Endothelial cell of umbilical vein (primary cell): Measurements from ENCODE around the gene CASR. TPM values are rescaled to one million over a fixed set of nuclear protein-coding genes. Genes with fewer than 3 reads are reported as not detected.

ENCODE experiments used
- BruUV-seq: library from RNA; stranded (reverse); fragments of 400-500 nt; replicated peaks from 2 replicates; lab custom pipeline; 2021; lab: Mats Ljungman, UMichigan
- CTCF ChIA-PET: fragments of 300-600, 350-600 bp; sonication (Branson Sonifier 250); formaldehyde crosslinking; loops from one replicate; lab custom pipeline; 2021; ENCODE audit warnings: antibody characterized with exemption, inconsistent platforms; lab: Charles Lee
- POLR2A ChIA-PET: fragments of 300-600, 350-600 bp; sonication (Branson Sonifier 250); formaldehyde crosslinking; loops from one replicate; lab custom pipeline; 2021; ENCODE audit warnings: antibody characterized with exemption, inconsistent platforms; lab: Charles Lee
- DNase-seq: peaks from one replicate; pipeline ENCODE4 v3.0.0-alpha.2; 2011; ENCODE audit warnings: low read depth, low spot score
- FAIRE-seq: peaks from 2 replicates; lab custom pipeline; 2011; peaks lifted over from hg19 to GRCh38; lab: Jason Lieb, UNC
- H2AFZ ChIP-seq: 2 replicates; pipeline ENCODE4 v1.6.0; 2012; ENCODE audit warnings: low read depth, low read length, control low read depth, inconsistent platforms
- H3K27ac ChIP-seq: 2 replicates; pipeline ENCODE4 v1.5.1; 2011; ENCODE audit warnings: low read depth, mild to moderate bottlenecking, control low read depth, low read length, moderate library complexity; ENCODE audit not compliant: insufficient read depth
- H3K27me3 ChIP-seq, 2 experiments: 2 replicates each; pipeline versions ENCODE4 v1.6.0 to v1.6.1; 2011; ENCODE audit warnings: low read length in 2 of 2, mixed read lengths in 1 of 2; ENCODE audit not compliant: control insufficient read depth in 2 of 2, insufficient read depth in 2 of 2
- H3K36me3 ChIP-seq, 2 experiments: 2 replicates in 1 of 2; 3 replicates in 1 of 2; pipeline ENCODE4 v1.5.1; 2011; ENCODE audit warnings: low read length in 2 of 2, mild to moderate bottlenecking in 1 of 2, moderate library complexity in 1 of 2; ENCODE audit not compliant: control insufficient read depth in 2 of 2, insufficient read depth in 2 of 2; ENCODE audit errors: extremely low read depth in 1 of 2
- H3K4me1 ChIP-seq: 3 replicates; pipeline ENCODE4 v1.5.1; 2011; ENCODE audit warnings: mild to moderate bottlenecking, low read length; ENCODE audit not compliant: control insufficient read depth, insufficient read depth; ENCODE audit errors: extremely low read depth
- H3K4me2 ChIP-seq: 2 replicates; pipeline ENCODE4 v1.6.1; 2011; ENCODE audit warnings: low read length, control low read depth, mixed read lengths; ENCODE audit not compliant: insufficient read depth
- H3K4me3 ChIP-seq, 3 experiments: fragments of 200-600 bp in 1 of 3; sonication (generic), shearing (Covaris generic) in 1 of 3; replicated peaks in 1 of 3; 2 replicates each; pipeline ENCODE4 v1.5.1; 2011 to 2016; ENCODE audit warnings: control low read depth in 3 of 3, low read length in 3 of 3, mild to moderate bottlenecking in 2 of 3, inconsistent platforms in 1 of 3, low read depth in 1 of 3, moderate library complexity in 1 of 3; ENCODE audit not compliant: insufficient read depth in 1 of 3
- H3K79me2 ChIP-seq: 2 replicates; pipeline ENCODE4 v1.6.0; 2012; ENCODE audit warnings: low read length, inconsistent platforms; ENCODE audit not compliant: control insufficient read depth, insufficient read depth
- H3K9ac ChIP-seq: replicated peaks from 2 replicates; pipeline ENCODE3; 2011; ENCODE audit warnings: low read length, control low read depth; ENCODE audit not compliant: insufficient read depth; ENCODE audit errors: extremely low read depth
- H3K9me1 ChIP-seq: replicated peaks from 3 replicates; pipeline ENCODE4 v1.6.0; 2011; ENCODE audit warnings: mild to moderate bottlenecking, low read length; ENCODE audit not compliant: control insufficient read depth, insufficient read depth; ENCODE audit errors: extremely low read depth
- H3K9me3 ChIP-seq: replicated peaks from 2 replicates; pipeline ENCODE4 v1.5.1; 2012; ENCODE audit warnings: low read length, inconsistent platforms; ENCODE audit not compliant: control insufficient read depth, insufficient read depth
- H4K20me1 ChIP-seq: replicated peaks from 2 replicates; pipeline ENCODE3; 2011; ENCODE audit warnings: mild to moderate bottlenecking, low read length; ENCODE audit not compliant: control insufficient read depth, insufficient read depth; ENCODE audit errors: extremely low read depth
- CTCF ChIP-seq, 2 donors: IDR thresholded peaks; 1 replicate in 1 of 2; 2 replicates in 1 of 2; pipeline ENCODE4 v1.5.1; 2011; ENCODE audit warnings: low read length in 2 of 2, mild to moderate bottlenecking in 2 of 2, moderate library complexity in 2 of 2, control low read depth in 1 of 2, inconsistent platforms in 1 of 2, low read depth in 1 of 2; ENCODE audit not compliant: insufficient read depth in 1 of 2; ENCODE audit errors: extremely low read depth in 1 of 2
- EZH2 ChIP-seq: IDR thresholded peaks from 2 replicates; pipeline ENCODE4 v1.6.1; 2012; ENCODE audit warnings: borderline replicate concordance, low read depth, mild to moderate bottlenecking, moderate library complexity, low read length, inconsistent platforms; ENCODE audit not compliant: severe bottlenecking
- FOS ChIP-seq: IDR thresholded peaks from 2 replicates; pipeline ENCODE4 v1.6.1; 2011; ENCODE audit warnings: mild to moderate bottlenecking, low read length, moderate library complexity, borderline replicate concordance; ENCODE audit not compliant: insufficient read depth
- GATA2 ChIP-seq: IDR thresholded peaks from 2 replicates; pipeline ENCODE4 v1.7.0; 2011; ENCODE audit warnings: low read depth, mild to moderate bottlenecking, moderate library complexity, mixed read lengths, low read length; ENCODE audit not compliant: insufficient read length, insufficient read depth
- JUN ChIP-seq: IDR thresholded peaks from 2 replicates; pipeline ENCODE4 v1.6.1; 2011; ENCODE audit warnings: borderline replicate concordance, low read depth; ENCODE audit not compliant: insufficient read length, insufficient read depth
- MYC ChIP-seq: IDR thresholded peaks from one replicate; pipeline ENCODE4 v1.6.1; 2011; ENCODE audit warnings: mild to moderate bottlenecking, low read depth, low read length
- POLR2A ChIP-seq: IDR thresholded peaks from 2 replicates; pipeline ENCODE4 v1.6.1; 2012; ENCODE audit warnings: low read depth, mild to moderate bottlenecking, control low read depth, low read length
- POLR2AphosphoS5 ChIP-seq: IDR thresholded peaks from 2 replicates; pipeline ENCODE4 v1.6.1; 2012; ENCODE audit warnings: low read depth, mild to moderate bottlenecking, control low read depth, low read length, moderate library complexity; ENCODE audit not compliant: insufficient read depth
- dilution Hi-C: fragments of 300-500 bp; cut with MboI; formaldehyde crosslinking; loops from one replicate; pipeline ENCODE4 v1.15.0; 2019; ENCODE audit warnings: low sequenced_read_pairs; ENCODE audit not compliant: extremely low pct_ligation_motif_present
- intact Hi-C: fragments of 100-400 bp; cut with micrococcal nuclease; formaldehyde crosslinking; loops from one replicate; pipeline ENCODE4 v1.10.0; 2022
- polyA plus RNA-seq, 4 experiments: library from polyadenylated mRNA; depleted of rRNA in 3 of 4; stranded (reverse) in 3 of 4; unstranded in 1 of 4; fragments of >200 nt; gene quantifications; 2 replicates each; pipeline versions ENCODE4 v1.2.1 to v1.2.3, GENCODE V29; 2011 to 2012; ENCODE audit warnings: missing spikeins in 1 of 4
- total RNA-seq: library from RNA; stranded (reverse); gene quantifications from 2 replicates; pipeline ENCODE4 v1.2.3, GENCODE V29; 2021
- TF ChIP-seq, protein P1 (sequence below): IDR thresholded peaks from 2 replicates; pipeline ENCODE4 v1.6.1; 2011; ENCODE audit not compliant: insufficient read depth, insufficient read length

Gene CASR
- total and polyA plus RNA-seq, 2 donors (not counting 3 experiments of a cell fraction or from before 2014, with no cell fraction given), result not detected

DNA sequence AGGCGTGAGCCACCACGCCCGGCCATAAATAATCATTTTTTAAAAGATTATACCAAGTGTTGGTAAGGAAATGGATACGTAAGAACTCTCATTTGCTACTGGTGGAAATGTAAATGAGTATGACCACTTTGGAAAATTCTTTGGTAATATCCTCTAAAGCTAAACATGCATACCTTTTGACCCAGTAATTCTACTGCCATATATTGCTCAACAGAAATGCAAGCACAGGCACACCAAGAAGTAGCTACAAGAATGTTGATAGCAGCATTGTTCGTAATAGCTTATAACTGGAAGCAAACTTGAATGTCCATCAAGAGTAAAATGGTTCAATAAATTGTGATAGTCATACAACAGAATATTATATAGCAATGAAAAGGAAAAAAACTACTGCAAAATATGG is 4.8 kb upstream of the CASR start:
- peaks cover 7 to 11% of the 10 kb centered on the region in 2 experiments for H3K27me3 ChIP-seq
- no peak for FAIRE-seq
- no peaks in the 10 kb centered on the region for H3K9me3 ChIP-seq
- no peaks in the 10 kb centered on the region for H3K9me1 ChIP-seq
- H3K79me2 ChIP-seq, result no peaks in the 10 kb centered on the region
- no peak overlapping the region for H2AFZ ChIP-seq
- intact Hi-C loops, result no loop called here
- no peak for TF ChIP-seq CTCF (IDR thresholded peaks at IDR 0.05; ENCODE audit: extremely low read depth in 1 of 2, insufficient read depth in 1 of 2, low read depth in 1 of 2, low read length in 2 of 2)
- no peak for TF ChIP-seq JUN
- TF ChIP-seq FOS, result no peak
- TF ChIP-seq, protein P1, sequence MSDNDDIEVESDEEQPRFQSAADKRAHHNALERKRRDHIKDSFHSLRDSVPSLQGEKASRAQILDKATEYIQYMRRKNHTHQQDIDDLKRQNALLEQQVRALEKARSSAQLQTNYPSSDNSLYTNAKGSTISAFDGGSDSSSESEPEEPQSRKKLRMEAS, result no peak
- TF ChIP-seq MYC, result no peak
- TF ChIP-seq EZH2, result no peak
- no peak for TF ChIP-seq POLR2A
- TF ChIP-seq POLR2AphosphoS5, result no peak
- no peak for TF ChIP-seq GATA2
- no peak overlapping the region for H3K4me3 ChIP-seq
- H3K9ac ChIP-seq, result no peak overlapping the region
- DNase-seq, result no peak
- no peak overlapping the region for H3K4me2 ChIP-seq
- POLR2A ChIA-PET, result no interaction called here
- no peak overlapping the region for H3K27ac ChIP-seq
- BruUV-seq, result no TSS peak
- H3K4me1 ChIP-seq, result no peaks in the 10 kb centered on the region
- no peaks in the 10 kb centered on the region for H4K20me1 ChIP-seq
- CTCF ChIA-PET, result no interaction called here
- H3K36me3 ChIP-seq, result no peaks in the 10 kb centered on the region
- dilution Hi-C loops, result no loop called here
